Retinal pigment epithelial cell (primary cell): ENCODE results near the gene EIF4A3.

ENCODE experiments used
- DNase-seq: peaks from one replicate; pipeline ENCODE4 v3.0.0-alpha.2; 2010; ENCODE audit warnings: low read depth
- H3K4me3 ChIP-seq: 2 replicates; pipeline ENCODE4 v1.5.1; 2011; ENCODE audit warnings: mild to moderate bottlenecking, low read length, control low read depth, moderate library complexity
- TF ChIP-seq, protein P1 (sequence below): conservative IDR thresholded peaks from 2 replicates; pipeline ENCODE4 v1.5.1; 2011; ENCODE audit warnings: low read depth, low read length, control low read depth, inconsistent platforms

Gene EIF4A3

DNA sequence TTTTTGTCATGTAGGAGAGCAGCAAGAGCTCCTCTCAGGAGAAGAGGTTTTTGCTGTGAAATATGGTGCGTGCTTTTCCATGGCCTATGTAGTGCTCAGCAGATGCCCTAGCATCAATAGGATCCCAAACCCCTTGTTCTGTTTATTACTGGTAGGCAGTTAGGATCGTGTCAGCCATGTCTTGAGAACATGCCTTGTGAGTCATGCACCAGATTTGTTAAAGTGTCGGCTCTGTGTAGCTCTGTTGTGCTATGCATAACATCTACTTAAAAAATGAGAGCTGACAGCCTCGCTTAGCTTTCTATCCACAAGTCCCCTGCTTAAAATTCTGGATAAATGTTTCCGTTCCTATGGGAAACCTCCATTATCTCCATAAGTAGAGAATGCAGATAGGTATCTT is 4.4 kb upstream of the EIF4A3 start:
- peak; percentile 88 for DNase-seq
- TF ChIP-seq, protein P1, sequence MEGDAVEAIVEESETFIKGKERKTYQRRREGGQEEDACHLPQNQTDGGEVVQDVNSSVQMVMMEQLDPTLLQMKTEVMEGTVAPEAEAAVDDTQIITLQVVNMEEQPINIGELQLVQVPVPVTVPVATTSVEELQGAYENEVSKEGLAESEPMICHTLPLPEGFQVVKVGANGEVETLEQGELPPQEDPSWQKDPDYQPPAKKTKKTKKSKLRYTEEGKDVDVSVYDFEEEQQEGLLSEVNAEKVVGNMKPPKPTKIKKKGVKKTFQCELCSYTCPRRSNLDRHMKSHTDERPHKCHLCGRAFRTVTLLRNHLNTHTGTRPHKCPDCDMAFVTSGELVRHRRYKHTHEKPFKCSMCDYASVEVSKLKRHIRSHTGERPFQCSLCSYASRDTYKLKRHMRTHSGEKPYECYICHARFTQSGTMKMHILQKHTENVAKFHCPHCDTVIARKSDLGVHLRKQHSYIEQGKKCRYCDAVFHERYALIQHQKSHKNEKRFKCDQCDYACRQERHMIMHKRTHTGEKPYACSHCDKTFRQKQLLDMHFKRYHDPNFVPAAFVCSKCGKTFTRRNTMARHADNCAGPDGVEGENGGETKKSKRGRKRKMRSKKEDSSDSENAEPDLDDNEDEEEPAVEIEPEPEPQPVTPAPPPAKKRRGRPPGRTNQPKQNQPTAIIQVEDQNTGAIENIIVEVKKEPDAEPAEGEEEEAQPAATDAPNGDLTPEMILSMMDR: no peak
- H3K4me3 ChIP-seq: no peak overlapping the region

DNA sequence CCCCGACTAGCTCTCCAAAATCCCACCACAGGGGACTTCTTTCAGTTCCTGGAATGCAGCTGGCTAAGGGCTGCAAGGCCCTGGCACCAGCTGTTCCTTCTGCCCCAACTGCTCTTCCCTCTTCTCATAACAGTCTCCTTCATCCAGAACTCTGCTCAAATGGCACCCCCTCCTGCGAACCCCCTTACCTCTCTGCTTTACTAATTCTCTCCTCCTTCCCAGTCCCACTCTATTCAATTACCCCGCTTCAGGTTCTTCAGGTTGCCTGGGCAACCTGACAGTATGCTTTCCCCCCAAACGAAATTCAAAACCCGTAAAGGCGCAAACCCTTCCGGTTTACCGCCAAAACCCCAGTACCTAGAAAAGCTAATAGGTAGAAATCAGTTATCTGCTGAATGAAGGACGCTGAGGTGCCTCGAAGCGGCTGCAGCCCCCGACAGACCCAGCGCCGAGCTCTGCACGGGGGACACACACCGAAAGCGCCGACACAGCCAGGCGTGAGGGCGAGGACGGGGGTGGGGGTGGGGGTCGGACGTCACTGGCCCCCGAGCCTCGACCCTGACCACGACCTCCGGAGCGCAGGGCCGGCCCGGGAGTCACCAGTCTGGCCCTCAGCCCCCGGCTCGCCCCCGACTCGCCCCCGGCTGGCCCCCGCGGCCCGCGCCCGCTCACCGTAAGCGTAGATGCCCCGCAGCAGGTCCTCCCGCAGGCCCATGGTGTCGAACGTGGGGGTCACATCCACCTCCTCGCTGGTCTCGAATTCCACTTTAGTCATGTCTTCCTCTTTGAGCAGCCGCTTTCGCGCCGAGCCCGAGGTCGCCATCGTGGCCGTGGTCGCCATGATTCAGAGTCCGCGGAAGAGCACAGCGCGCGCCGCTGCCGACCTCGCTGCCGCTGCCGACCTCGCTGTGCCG is 550 bp downstream of the EIF4A3 start:
- peak overlapping the region; percentile 87 for H3K4me3 ChIP-seq
- TF ChIP-seq, protein P1: no peak
- DNase-seq: no peak

DNA sequence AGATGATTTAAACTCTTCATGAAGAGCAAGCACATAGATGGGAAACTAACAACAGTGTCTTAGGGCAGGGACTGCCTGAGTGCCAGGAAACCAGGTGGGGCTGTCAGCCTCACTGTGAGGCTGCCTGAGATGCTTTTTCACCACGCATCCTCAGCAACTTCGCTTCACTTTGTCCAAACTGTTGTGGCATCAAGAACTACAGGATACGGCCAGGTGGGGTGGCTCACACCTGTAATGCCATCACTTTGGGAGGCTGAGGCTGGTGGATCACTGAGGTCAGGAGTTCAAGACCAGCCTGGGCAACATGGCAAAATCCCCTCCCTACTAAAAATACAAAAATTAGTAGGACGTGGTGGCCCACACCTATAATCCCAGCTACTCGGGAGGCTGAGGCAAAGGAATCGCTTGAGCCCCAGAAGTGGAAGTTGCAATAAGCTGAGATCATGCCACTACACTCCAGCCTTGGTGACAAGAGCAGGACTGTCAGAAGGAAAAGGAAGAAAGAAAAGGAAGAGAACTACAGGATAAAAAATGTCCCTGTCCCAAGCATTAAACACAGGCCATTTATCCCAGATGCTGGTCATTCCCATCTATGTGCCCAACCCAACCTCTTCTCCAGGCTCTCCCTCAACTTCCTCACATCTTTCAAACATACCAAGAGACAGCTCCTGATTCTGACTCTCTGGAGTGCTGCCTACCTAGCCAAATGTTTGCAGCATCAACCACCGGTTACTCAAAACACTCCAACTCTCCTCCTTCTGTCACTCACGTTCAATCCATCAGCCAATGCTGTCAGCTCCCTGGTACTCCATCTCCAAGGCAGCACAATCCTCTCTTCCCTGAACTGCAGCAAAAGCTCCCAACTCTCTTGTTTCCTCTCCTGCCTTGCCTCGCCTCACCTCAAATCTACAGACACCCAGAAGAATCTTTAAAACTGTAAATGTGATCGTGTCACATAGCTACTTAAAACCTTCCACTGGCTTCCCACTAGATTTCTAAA is 1.6 kb downstream of the EIF4A3 start:
- no peak for DNase-seq
- TF ChIP-seq, protein P1: no peak

DNA sequence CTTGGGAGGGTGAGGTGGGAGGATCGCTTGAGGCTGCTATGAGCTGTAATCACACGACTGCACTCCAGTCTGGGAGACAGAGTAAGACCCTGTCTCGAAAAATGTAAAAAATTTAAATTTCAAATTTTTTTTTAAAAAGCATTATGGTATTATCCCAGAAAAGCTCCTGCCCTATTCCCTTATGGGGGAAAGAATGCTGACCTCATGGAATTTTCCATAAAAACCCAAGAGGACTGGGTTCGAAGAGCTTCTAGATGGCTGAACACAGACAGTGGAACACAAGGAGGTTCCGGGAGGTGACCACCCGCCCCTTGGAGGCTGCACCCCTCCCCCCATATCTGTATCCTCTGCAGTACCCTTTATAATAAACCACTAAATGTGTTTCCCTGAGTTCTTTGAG is 4.0 kb downstream of the EIF4A3 start:
- no peak for DNase-seq
- no peak overlapping the region for H3K4me3 ChIP-seq
- TF ChIP-seq, protein P1: no peak

More for the DNA sequence above, 1.6 kb downstream of the EIF4A3 start:
- peak overlapping the region; percentile 87 for H3K4me3 ChIP-seq

DNA sequence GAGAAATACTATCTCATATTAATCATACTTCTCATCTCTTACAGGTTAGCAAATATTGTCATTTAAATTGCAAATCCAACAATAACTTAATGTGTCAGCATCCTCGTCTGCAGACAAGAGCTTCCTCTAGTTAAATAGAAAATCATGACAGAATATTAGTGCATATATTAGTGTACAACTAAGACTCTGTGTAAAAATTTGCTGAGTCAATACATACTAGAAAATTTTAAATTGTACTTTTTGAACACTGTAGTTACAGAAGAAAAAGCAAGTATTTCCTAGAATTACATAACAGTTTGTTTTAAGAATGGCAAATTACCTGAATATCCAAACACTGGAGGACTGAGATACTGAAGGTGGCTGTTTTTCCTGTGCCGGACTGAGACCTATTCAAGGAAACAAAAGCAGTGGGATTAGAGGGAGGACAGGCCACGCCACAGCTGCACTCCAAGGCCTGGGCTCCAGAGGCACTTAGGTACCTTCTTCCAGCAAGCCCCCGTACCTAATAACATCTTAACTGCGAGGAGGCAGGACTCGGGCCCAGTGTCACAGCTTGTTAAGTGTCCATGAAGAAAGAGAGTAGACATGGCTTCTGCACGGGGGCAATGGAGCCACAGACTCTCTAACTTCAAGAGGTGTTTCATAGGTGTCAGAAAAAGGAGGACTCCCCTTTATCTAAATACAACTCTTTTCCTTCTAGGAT is 5.3 kb downstream of the EIF4A3 start:
- no peak for DNase-seq
- no peak overlapping the region for H3K4me3 ChIP-seq
- TF ChIP-seq, protein P1: no peak

DNA sequence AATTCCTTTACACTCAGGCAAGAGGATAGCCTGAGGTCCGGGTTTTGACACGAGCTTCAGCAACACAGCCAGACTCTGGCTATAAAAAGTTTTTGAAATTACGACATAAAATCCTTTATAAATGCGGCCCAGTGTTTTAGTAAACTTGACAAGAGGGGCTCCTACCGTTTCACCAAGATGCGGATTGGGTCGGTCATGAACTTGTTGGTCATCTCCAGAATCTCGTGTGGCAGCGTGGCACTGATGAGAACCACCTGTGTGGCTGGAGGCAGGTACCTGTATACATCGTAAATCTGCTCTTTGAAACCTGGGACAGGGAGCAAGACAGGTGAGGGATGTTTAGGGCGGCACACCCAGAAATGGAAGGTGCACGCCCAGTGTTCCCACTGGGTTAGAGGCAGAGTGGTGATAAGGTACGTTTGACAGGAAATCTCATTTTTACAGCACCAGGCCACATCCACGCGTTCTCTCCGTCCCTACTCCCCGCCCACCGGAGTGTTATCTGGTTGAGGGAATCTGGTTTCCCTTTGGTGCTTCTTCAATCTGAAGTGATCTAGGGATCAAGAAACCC is 8.0 kb downstream of the EIF4A3 start:
- TF ChIP-seq, protein P1: no peak
- no peak overlapping the region for H3K4me3 ChIP-seq
- DNase-seq: no peak
